ENCODE measurements around the gene BLTP3A.

DNA sequence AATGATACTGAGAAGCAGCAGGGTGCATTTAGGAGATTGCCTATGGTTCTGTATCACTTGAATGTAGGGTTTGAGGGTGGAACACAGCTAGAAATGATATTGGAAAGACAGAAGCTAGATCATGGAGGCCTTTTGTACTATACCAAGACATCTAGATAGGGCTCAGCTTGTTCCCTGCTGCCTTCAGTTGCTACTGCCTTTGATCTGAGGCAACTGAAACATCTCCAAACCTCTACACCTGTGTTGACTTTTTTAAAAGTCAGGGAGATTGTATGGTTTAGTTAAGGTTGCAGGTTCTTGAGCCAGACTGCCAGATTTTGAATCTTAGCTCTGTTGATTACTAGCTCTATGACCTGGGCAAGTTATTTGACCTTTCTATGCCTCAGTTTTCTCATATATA, 12.7 kb downstream of the BLTP3A start:
- TF ChIP-seq, protein P1, sequence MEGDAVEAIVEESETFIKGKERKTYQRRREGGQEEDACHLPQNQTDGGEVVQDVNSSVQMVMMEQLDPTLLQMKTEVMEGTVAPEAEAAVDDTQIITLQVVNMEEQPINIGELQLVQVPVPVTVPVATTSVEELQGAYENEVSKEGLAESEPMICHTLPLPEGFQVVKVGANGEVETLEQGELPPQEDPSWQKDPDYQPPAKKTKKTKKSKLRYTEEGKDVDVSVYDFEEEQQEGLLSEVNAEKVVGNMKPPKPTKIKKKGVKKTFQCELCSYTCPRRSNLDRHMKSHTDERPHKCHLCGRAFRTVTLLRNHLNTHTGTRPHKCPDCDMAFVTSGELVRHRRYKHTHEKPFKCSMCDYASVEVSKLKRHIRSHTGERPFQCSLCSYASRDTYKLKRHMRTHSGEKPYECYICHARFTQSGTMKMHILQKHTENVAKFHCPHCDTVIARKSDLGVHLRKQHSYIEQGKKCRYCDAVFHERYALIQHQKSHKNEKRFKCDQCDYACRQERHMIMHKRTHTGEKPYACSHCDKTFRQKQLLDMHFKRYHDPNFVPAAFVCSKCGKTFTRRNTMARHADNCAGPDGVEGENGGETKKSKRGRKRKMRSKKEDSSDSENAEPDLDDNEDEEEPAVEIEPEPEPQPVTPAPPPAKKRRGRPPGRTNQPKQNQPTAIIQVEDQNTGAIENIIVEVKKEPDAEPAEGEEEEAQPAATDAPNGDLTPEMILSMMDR (IDR thresholded peaks at IDR 0.05; ENCODE audit: low read length) = no peak
- no peak for TF ChIP-seq EZH2 (optimal IDR thresholded peaks at IDR 0.05; ENCODE audit: low read depth, low read length)

All from MM.1S (cell line).